Measurements from ENCODE around the gene NOTCH1. TPM values are rescaled to one million over a fixed set of nuclear protein-coding genes. Genes with fewer than 3 reads are reported as not detected.

Gene NOTCH1
- total RNA-seq, 2 donors from 2014 or later, result 23.4 to 24.2 TPM

- no peak overlapping the region for H3K9ac ChIP-seq (ENCODE audit: extremely low read depth, low read length, poor library complexity, severe bottlenecking)
- no peak for TF ChIP-seq CTCF (conservative IDR thresholded peaks at IDR 0.05)
- H3K4me1 ChIP-seq (ENCODE audit: control insufficient read depth, insufficient read depth, low read length), result no peaks in the 10 kb centered on the region
- H3K36me3 Mint-ChIP-seq (ENCODE audit: low read depth), result peaks cover 49% of the 10 kb centered on the region
- H3K4me3 Mint-ChIP-seq, result no peak overlapping the region
- H3K9me3 ChIP-seq (ENCODE audit: control insufficient read depth, low read length), result no peaks in the 10 kb centered on the region
- H3K27ac Mint-ChIP-seq, result no peak overlapping the region
- H3K27me3 Mint-ChIP-seq (ENCODE audit: insufficient read depth), result no peaks in the 10 kb centered on the region
- no peaks in the 10 kb centered on the region for H3K27me3 ChIP-seq (ENCODE audit: control insufficient read depth, insufficient read depth, low read length, poor library complexity, severe bottlenecking)
- H3K4me3 ChIP-seq (ENCODE audit: low read length), result no peak overlapping the region
- H3K36me3 ChIP-seq (ENCODE audit: control insufficient read depth, insufficient read depth, low read length), result peaks cover 98% of the 10 kb centered on the region
- H3K9me3 Mint-ChIP-seq, result no peaks in the 10 kb centered on the region
- no peak for DNase-seq
- no peaks in the 10 kb centered on the region for H3K4me1 Mint-ChIP-seq
- no peak overlapping the region for H3K27ac ChIP-seq (ENCODE audit: low read depth, low read length)
- 93 to 95% methylated on average over 13 to 19 of the region's 19 CpGs for WGBS, 2 experiments (ENCODE audit: insufficient coverage in 1 of 2, insufficient read length in 1 of 2)
Measured at GRCh38 chr9:136471802-136472487, 73.9 kb downstream of the NOTCH1 start.

GRCh38 chr9:136470792-136471469 is 74.9 kb downstream of the NOTCH1 start:
- no peak for TF ChIP-seq CTCF (conservative IDR thresholded peaks at IDR 0.05)
- DNase-seq, result no peak
- Mint-ChIP-seq H3K27me3 (ENCODE audit: insufficient read depth) (no peaks in the 10 kb centered on the region), H3K4me3 (no peak overlapping the region), H3K27ac (no peak overlapping the region), H3K9me3 (no peaks in the 10 kb centered on the region), H3K4me1 (no peaks in the 10 kb centered on the region), H3K36me3 (ENCODE audit: low read depth) (peaks cover 52% of the 10 kb centered on the region)
- Histone ChIP-seq H3K9ac (ENCODE audit: extremely low read depth, low read length, poor library complexity, severe bottlenecking) (no peak overlapping the region), H3K4me1 (ENCODE audit: control insufficient read depth, insufficient read depth, low read length) (no peaks in the 10 kb centered on the region), H3K4me3 (ENCODE audit: low read length) (no peak overlapping the region), H3K27ac (ENCODE audit: low read depth, low read length) (no peak overlapping the region), H3K27me3 (ENCODE audit: control insufficient read depth, insufficient read depth, low read length, poor library complexity, severe bottlenecking) (no peaks in the 10 kb centered on the region), H3K9me3 (ENCODE audit: control insufficient read depth, low read length) (no peaks in the 10 kb centered on the region), H3K36me3 (ENCODE audit: control insufficient read depth, insufficient read depth, low read length) (peaks cover 96% of the 10 kb centered on the region)
- WGBS, 2 experiments (ENCODE audit: insufficient coverage in 1 of 2, insufficient read length in 1 of 2), result 96% methylated on average over 10 to 12 of the region's 12 CpGs

- H3K9ac ChIP-seq (ENCODE audit: extremely low read depth, low read length, poor library complexity, severe bottlenecking), result no peak overlapping the region
- H3K27me3 ChIP-seq (ENCODE audit: control insufficient read depth, insufficient read depth, low read length, poor library complexity, severe bottlenecking), result no peaks in the 10 kb centered on the region
- no peaks in the 10 kb centered on the region for H3K9me3 ChIP-seq (ENCODE audit: control insufficient read depth, low read length)
- peaks cover 93% of the 10 kb centered on the region for H3K36me3 ChIP-seq (ENCODE audit: control insufficient read depth, insufficient read depth, low read length)
- H3K27me3 Mint-ChIP-seq (ENCODE audit: insufficient read depth), result no peaks in the 10 kb centered on the region
- WGBS, 2 experiments (ENCODE audit: insufficient coverage in 1 of 2, insufficient read length in 1 of 2), result 95 to 98% methylated on average over 9 to 11 of the region's 11 CpGs
- no peak for DNase-seq
- no peak overlapping the region for H3K4me3 ChIP-seq (ENCODE audit: low read length)
- no peaks in the 10 kb centered on the region for H3K4me1 ChIP-seq (ENCODE audit: control insufficient read depth, insufficient read depth, low read length)
- H3K27ac ChIP-seq (ENCODE audit: low read depth, low read length), result no peak overlapping the region
- no peak overlapping the region for H3K27ac Mint-ChIP-seq
- no peak for TF ChIP-seq CTCF (conservative IDR thresholded peaks at IDR 0.05)
- no peak overlapping the region for H3K4me3 Mint-ChIP-seq
- no peaks in the 10 kb centered on the region for H3K4me1 Mint-ChIP-seq
- peaks cover 51% of the 10 kb centered on the region for H3K36me3 Mint-ChIP-seq (ENCODE audit: low read depth)
- no peaks in the 10 kb centered on the region for H3K9me3 Mint-ChIP-seq
Measured at GRCh38 chr9:136470356-136470755, 75.5 kb downstream of the NOTCH1 start.

Data from endodermal cell (in vitro differentiated cells).